ENCODE measurements around the gene ANAPC1.
"Not testable (repeated sequence)": the region's sequence is repeated elsewhere in the genome, so short reads cannot be mapped to it uniquely, and the experiment has no call there.

The ANAPC1 gene

DNA sequence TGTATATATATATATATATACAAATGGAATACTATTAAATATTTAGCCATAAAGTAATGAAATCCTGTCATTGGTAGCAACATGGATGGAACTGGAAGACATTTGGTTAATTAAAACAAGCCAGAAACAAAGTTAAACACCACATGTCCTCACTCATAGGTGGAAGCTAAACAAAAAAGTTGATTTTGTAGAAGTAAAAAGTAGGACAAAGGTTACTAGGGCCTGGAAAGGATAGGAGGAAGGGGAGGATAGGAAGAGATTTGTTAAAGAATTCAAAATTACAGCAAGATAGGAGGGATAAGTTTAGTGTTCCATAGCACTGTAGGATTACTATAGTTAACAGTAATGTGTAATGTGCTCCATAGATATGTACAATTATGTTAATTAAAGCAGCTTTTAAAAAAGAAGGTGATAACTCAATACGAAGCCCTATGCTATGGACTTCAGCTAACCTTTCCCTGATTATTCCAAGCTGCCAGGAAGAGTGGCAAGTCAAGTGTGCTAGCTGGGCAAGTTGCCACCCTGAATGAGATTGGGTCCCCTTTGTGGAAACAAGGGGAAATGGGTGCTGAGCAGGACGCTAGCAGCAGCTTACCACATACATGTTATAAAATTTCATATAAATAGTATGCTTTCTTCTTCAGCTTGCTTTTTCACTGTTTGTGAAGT lies 26.8 kb upstream of the ANAPC1 start:
- H3K27me3 ChIP-seq (ENCODE audit: insufficient read depth, low read length, poor library complexity, severe bottlenecking) = no peaks in the 10 kb centered on the region
- no peak overlapping the region for H3K9ac ChIP-seq (ENCODE audit: low read depth, low read length, poor library complexity, severe bottlenecking)
- no peak for TF ChIP-seq EZH2phosphoT487 (IDR thresholded peaks at IDR 0.05; ENCODE audit: borderline replicate concordance)
- TF ChIP-seq, protein P1, sequence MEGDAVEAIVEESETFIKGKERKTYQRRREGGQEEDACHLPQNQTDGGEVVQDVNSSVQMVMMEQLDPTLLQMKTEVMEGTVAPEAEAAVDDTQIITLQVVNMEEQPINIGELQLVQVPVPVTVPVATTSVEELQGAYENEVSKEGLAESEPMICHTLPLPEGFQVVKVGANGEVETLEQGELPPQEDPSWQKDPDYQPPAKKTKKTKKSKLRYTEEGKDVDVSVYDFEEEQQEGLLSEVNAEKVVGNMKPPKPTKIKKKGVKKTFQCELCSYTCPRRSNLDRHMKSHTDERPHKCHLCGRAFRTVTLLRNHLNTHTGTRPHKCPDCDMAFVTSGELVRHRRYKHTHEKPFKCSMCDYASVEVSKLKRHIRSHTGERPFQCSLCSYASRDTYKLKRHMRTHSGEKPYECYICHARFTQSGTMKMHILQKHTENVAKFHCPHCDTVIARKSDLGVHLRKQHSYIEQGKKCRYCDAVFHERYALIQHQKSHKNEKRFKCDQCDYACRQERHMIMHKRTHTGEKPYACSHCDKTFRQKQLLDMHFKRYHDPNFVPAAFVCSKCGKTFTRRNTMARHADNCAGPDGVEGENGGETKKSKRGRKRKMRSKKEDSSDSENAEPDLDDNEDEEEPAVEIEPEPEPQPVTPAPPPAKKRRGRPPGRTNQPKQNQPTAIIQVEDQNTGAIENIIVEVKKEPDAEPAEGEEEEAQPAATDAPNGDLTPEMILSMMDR (conservative IDR thresholded peaks at IDR 0.05; ENCODE audit: low read length) = no peak
- H3K4me1 ChIP-seq (ENCODE audit: insufficient read depth, low read length, poor library complexity, severe bottlenecking) = peaks cover 15% of the 10 kb centered on the region
- H3F3A ChIP-seq (ENCODE audit: low read depth) = no peaks in the 10 kb centered on the region
- no peak overlapping the region for H2AFZ ChIP-seq (ENCODE audit: low read length)
- H3K4me2 ChIP-seq (ENCODE audit: low read depth, low read length, poor library complexity, severe bottlenecking) = no peak overlapping the region
- no peaks in the 10 kb centered on the region for H3K9me3 ChIP-seq (ENCODE audit: insufficient read depth, low read depth, low read length)
- no peaks in the 10 kb centered on the region for H4K20me1 ChIP-seq (ENCODE audit: insufficient read depth, low read length, poor library complexity, severe bottlenecking)
- H3K9me2 ChIP-seq (replicated peaks; ENCODE audit: low read depth, low read length) = no peaks in the 10 kb centered on the region
- H3K36me3 ChIP-seq (ENCODE audit: insufficient read depth, low read length) = no peaks in the 10 kb centered on the region
- no peak overlapping the region for H3K4me3 ChIP-seq (ENCODE audit: low read length, poor library complexity, severe bottlenecking)
- H3K79me2 ChIP-seq (ENCODE audit: insufficient read depth, low read length) = 0 out of 2 replicates have a peak, but pooled peaks cover 4% of the 10 kb centered on the region

DNA sequence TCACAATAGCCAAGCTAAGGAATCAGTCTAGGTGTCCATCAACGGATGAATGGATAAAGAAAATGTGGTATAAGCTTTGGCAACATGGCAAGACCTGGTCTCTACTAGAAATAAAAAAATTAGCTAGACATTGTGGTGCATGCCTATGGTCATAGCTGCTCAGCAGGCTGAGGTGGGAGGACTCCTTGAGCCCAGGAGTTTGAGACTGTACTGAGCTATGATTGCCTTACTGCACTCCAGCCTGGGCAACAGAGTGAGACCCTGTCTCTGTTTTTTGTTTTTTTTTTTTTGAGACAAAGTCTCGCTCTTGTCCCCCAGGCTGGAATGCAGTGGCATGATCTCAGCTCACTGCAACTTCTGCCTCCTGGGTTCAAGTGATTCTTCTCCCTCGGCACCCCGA lies 26.0 kb upstream of the ANAPC1 start:
- H3K4me2 ChIP-seq (ENCODE audit: low read depth, low read length, poor library complexity, severe bottlenecking); H3K36me3 ChIP-seq (ENCODE audit: insufficient read depth, low read length): not testable (repeated sequence)

DNA sequence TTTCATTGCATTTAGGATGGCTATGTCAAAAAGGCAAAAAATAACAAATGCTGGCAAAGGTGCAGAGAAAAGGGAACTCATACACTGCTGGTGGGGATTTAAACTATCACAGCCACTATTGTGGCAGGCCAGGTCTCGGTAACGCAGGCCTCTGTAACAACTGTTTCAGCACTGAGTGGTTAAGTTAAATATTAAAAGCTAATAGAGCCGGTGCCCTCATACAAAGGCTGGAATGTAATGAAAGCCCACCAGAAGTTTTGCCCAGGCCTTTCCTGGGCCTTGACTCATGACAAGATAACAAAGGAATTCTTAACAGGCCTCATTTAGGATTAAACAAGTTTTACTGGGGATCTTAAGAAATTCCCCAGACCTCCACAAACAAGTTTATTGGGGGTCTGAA lies 25.1 kb upstream of the ANAPC1 start:
- Histone ChIP-seq H3K9ac (ENCODE audit: low read depth, low read length, poor library complexity, severe bottlenecking) (no peak overlapping the region), H3K4me2 (ENCODE audit: low read depth, low read length, poor library complexity, severe bottlenecking) (no peak overlapping the region), H3K4me3 (ENCODE audit: low read length, poor library complexity, severe bottlenecking) (no peak overlapping the region), H4K20me1 (ENCODE audit: insufficient read depth, low read length, poor library complexity, severe bottlenecking) (no peaks in the 10 kb centered on the region), H3F3A (ENCODE audit: low read depth) (no peaks in the 10 kb centered on the region), H3K9me2 (replicated peaks; ENCODE audit: low read depth, low read length) (no peaks in the 10 kb centered on the region), H3K4me1 (ENCODE audit: insufficient read depth, low read length, poor library complexity, severe bottlenecking) (peaks cover 23% of the 10 kb centered on the region), H3K9me3 (ENCODE audit: insufficient read depth, low read depth, low read length) (no peaks in the 10 kb centered on the region), H3K79me2 (ENCODE audit: insufficient read depth, low read length) (peaks cover 11% of the 10 kb centered on the region; the same call in 1 of the 2 replicates), H2AFZ (ENCODE audit: low read length) (no peak overlapping the region), H3K36me3 (ENCODE audit: insufficient read depth, low read length) (no peaks in the 10 kb centered on the region), H3K27me3 (ENCODE audit: insufficient read depth, low read length, poor library complexity, severe bottlenecking) (no peaks in the 10 kb centered on the region)
- TF ChIP-seq, protein P1 (conservative IDR thresholded peaks at IDR 0.05; ENCODE audit: low read length) = no peak
- TF ChIP-seq EZH2phosphoT487 (IDR thresholded peaks at IDR 0.05; ENCODE audit: borderline replicate concordance) = no peak

More for the DNA sequence above, 26.0 kb upstream of the ANAPC1 start:
- not testable (repeated sequence) for H2AFZ ChIP-seq (ENCODE audit: low read length); H3K9me2 ChIP-seq (replicated peaks; ENCODE audit: low read depth, low read length); H3K9ac ChIP-seq (ENCODE audit: low read depth, low read length, poor library complexity, severe bottlenecking); H4K20me1 ChIP-seq (ENCODE audit: insufficient read depth, low read length, poor library complexity, severe bottlenecking); H3K4me3 ChIP-seq (ENCODE audit: low read length, poor library complexity, severe bottlenecking); H3K79me2 ChIP-seq (ENCODE audit: insufficient read depth, low read length); H3K9me3 ChIP-seq (ENCODE audit: insufficient read depth, low read depth, low read length); H3F3A ChIP-seq (ENCODE audit: low read depth); H3K27me3 ChIP-seq (ENCODE audit: insufficient read depth, low read length, poor library complexity, severe bottlenecking)
- H3K4me1 ChIP-seq (ENCODE audit: insufficient read depth, low read length, poor library complexity, severe bottlenecking) = peaks cover 19% of the 10 kb centered on the region

DNA sequence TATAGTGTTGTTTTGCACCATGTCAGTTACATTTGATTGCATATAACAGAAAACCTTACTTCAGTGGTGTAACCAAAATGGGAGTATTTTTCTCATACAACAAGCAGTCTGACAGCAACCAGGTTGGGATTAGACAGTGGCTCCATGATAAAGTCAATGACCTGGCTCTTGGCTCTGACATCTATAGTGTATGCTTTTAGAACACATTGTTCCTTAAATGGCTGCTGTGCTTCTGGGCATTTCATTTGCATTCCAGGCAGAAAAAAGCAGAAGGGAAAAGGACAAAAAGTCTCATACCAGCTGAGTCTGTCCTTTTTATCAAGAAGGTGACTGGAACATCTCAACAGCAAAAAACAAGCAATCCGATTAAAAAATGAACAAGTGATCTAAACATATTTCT lies 24.6 kb upstream of the ANAPC1 start:
- Histone ChIP-seq H3K4me1 (ENCODE audit: insufficient read depth, low read length, poor library complexity, severe bottlenecking) (peaks cover 27% of the 10 kb centered on the region), H3K9me2 (replicated peaks; ENCODE audit: low read depth, low read length) (no peaks in the 10 kb centered on the region), H3K27me3 (ENCODE audit: insufficient read depth, low read length, poor library complexity, severe bottlenecking) (no peaks in the 10 kb centered on the region), H2AFZ (ENCODE audit: low read length) (no peak overlapping the region), H4K20me1 (ENCODE audit: insufficient read depth, low read length, poor library complexity, severe bottlenecking) (no peaks in the 10 kb centered on the region), H3K36me3 (ENCODE audit: insufficient read depth, low read length) (no peaks in the 10 kb centered on the region), H3K4me3 (ENCODE audit: low read length, poor library complexity, severe bottlenecking) (no peak overlapping the region), H3K4me2 (ENCODE audit: low read depth, low read length, poor library complexity, severe bottlenecking) (no peak overlapping the region), H3K9me3 (ENCODE audit: insufficient read depth, low read depth, low read length) (no peaks in the 10 kb centered on the region), H3K9ac (ENCODE audit: low read depth, low read length, poor library complexity, severe bottlenecking) (no peak overlapping the region), H3F3A (ENCODE audit: low read depth) (no peaks in the 10 kb centered on the region), H3K79me2 (ENCODE audit: insufficient read depth, low read length) (peaks cover 16% of the 10 kb centered on the region; the same call in 1 of the 2 replicates)
- TF ChIP-seq, protein P1 (conservative IDR thresholded peaks at IDR 0.05; ENCODE audit: low read length) = no peak
- TF ChIP-seq EZH2phosphoT487 (IDR thresholded peaks at IDR 0.05; ENCODE audit: borderline replicate concordance) = no peak
